ENCODE results near the gene RAMP1.
"Not testable (repeated sequence)": the region's sequence is repeated elsewhere in the genome, so short reads cannot be mapped to it uniquely, and the experiment has no call there.

RAMP1 gene

DNA sequence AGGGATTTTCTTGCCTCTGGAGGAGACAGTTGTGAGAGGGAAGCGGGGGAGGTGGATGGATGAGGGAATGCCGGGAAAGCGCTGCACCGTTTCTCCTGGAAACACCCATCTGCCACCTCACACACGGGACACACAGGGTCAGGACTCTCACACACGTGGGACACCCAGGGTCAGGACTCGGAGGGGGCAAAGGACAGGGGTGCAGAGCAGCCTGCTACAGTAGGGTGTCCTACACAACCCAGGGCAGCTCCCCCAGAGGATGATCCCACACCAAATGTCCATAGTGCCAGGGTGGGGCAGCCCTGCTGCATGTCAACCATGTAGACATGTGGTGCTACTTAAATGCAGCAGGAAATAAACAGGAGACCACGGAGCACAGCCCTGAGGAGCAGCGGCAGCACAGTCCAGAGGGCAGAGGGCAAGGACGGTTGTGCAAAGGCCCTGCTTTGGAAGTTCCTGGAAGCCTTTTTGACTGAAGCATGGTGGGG, 5.1 kb downstream of the RAMP1 start:
- TF ChIP-seq, protein P1, sequence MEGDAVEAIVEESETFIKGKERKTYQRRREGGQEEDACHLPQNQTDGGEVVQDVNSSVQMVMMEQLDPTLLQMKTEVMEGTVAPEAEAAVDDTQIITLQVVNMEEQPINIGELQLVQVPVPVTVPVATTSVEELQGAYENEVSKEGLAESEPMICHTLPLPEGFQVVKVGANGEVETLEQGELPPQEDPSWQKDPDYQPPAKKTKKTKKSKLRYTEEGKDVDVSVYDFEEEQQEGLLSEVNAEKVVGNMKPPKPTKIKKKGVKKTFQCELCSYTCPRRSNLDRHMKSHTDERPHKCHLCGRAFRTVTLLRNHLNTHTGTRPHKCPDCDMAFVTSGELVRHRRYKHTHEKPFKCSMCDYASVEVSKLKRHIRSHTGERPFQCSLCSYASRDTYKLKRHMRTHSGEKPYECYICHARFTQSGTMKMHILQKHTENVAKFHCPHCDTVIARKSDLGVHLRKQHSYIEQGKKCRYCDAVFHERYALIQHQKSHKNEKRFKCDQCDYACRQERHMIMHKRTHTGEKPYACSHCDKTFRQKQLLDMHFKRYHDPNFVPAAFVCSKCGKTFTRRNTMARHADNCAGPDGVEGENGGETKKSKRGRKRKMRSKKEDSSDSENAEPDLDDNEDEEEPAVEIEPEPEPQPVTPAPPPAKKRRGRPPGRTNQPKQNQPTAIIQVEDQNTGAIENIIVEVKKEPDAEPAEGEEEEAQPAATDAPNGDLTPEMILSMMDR (IDR thresholded peaks at IDR 0.05; ENCODE audit: low read depth, low read length): no peak
- H3K27ac ChIP-seq: no peak overlapping the region

DNA sequence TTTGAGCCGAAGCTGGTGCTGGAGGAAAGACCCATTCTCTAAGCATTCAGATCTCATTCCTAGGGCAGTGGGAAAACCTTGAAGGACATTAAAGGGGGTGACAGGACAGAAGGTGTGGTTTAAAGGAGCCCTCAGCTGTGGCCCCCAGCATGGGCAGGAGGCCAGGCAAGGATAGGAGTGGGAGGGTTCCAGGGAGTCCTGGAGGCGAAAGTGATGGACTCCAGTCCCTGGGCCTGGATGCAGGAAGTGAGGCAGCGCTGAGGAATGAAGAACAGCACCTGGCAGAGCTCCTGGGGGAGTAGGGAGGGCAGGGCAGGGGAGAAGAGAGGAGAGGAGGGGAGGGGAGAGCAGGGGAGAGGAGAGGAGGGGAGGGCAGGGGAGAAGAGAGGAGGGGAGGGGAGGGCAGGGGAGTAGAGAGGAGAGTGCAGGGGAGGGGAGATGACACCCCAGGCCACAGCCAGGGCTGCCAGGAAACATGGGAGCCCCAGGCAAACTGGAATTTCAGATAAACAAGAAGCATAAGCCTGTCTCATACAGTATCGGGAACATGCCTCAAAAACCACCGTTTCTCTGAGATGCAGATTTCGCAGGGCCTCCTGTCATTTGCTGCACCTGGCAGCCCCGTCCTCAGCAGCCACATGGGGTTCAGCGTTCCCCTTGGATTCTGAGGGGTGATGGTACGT, 5.7 kb downstream of the RAMP1 start:
- Histone ChIP-seq H3K4me3 (ENCODE audit: low read depth, low read length) (no peak overlapping the region), H3K27me3 (ENCODE audit: insufficient read depth, low read depth, severe bottlenecking) (no peaks in the 10 kb centered on the region), H3K36me3 (no peaks in the 10 kb centered on the region), H3K9me3 (ENCODE audit: severe bottlenecking) (no peaks in the 10 kb centered on the region), H3K27ac (no peak overlapping the region)
- TF ChIP-seq, protein P1 (IDR thresholded peaks at IDR 0.05; ENCODE audit: low read depth, low read length): no peak
- DNase-seq: no peak

More for the DNA sequence above, 5.1 kb downstream of the RAMP1 start:
- Histone ChIP-seq H3K27me3 (ENCODE audit: insufficient read depth, low read depth, severe bottlenecking) (no peaks in the 10 kb centered on the region), H3K36me3 (no peaks in the 10 kb centered on the region), H3K9me3 (ENCODE audit: severe bottlenecking) (no peaks in the 10 kb centered on the region), H3K4me3 (ENCODE audit: low read depth, low read length) (no peak overlapping the region)
- DNase-seq: peak; percentile 45

DNA sequence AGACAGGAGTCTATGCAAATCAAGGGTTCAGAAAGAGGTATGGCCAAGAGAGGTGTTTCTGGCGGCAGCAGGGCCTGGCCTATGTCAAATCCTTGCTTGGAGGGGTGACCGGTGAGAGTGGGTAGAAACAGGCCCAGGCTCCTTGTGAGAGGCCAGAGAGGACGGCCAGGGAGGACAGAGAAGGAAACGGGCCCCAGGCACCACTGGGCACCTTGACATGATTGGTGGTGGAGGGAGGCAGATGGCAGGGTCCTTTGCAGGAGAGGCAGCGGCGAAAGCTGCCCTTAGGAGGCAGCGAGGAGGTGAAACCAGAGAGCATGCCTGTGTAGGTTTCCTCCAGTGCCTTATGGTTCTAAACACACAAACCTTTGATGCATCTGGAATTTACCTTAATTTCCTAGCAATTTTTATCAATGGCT, 6.2 kb downstream of the RAMP1 start:
- no peaks in the 10 kb centered on the region for H3K27me3 ChIP-seq (ENCODE audit: insufficient read depth, low read depth, severe bottlenecking)
- H3K9me3 ChIP-seq (ENCODE audit: severe bottlenecking): no peaks in the 10 kb centered on the region
- no peak for DNase-seq
- TF ChIP-seq, protein P1 (IDR thresholded peaks at IDR 0.05; ENCODE audit: low read depth, low read length): peak; percentile 57
- no peaks in the 10 kb centered on the region for H3K36me3 ChIP-seq
- no peak overlapping the region for H3K27ac ChIP-seq
- H3K4me3 ChIP-seq (ENCODE audit: low read depth, low read length): no peak overlapping the region

DNA sequence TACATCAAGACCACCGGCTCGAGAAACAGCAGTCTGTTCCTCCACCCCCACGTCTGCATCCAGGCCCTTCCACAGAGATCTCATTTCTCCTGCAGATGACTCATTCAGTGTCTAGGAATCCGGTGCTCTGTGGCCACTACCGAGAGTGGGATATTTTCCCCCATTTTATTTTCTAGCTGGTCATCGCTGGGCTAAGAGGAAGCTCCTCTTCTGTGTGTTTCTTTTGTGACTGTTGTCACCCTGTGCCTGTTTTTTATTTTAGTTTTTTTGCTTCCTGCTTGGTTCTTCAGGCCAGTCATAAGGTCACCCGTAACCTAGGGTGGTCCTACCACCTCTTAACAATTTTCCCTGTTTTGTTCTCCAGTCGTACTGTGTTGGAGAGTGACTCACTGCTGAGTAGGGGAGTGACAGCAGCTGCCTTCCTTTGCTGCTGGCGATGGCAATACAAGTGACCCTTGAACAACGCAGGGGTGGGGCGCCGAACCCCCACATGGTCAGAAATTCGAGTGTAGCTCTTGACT, 6.7 kb downstream of the RAMP1 start:
- no peak overlapping the region for H3K4me3 ChIP-seq (ENCODE audit: low read depth, low read length)
- H3K27me3 ChIP-seq (ENCODE audit: insufficient read depth, low read depth, severe bottlenecking): no peaks in the 10 kb centered on the region
- no peak for DNase-seq
- H3K36me3 ChIP-seq: no peaks in the 10 kb centered on the region
- no peaks in the 10 kb centered on the region for H3K9me3 ChIP-seq (ENCODE audit: severe bottlenecking)
- TF ChIP-seq, protein P1 (IDR thresholded peaks at IDR 0.05; ENCODE audit: low read depth, low read length): no peak
- H3K27ac ChIP-seq: no peak overlapping the region

DNA sequence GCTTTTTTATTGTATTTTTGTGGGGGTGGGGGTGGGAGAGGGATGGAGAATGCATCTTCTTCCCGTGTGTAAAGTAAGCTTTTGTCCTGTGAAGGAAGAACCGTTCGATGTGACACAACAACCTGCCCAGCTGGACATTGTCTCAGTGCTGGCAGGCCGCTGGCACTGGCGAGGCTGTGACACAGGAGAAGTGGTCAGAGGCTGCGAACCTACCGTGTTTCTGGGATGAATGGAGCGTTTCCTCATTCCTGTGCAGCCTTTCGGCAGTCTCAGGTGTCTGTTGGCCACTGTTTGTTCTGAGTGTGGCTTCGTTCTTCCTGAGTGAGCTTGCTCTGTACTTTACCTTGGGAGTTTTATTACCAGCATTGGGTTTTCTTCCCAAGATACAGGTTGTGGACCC, 8.0 kb downstream of the RAMP1 start:
- no peaks in the 10 kb centered on the region for H3K9me3 ChIP-seq (ENCODE audit: severe bottlenecking)
- TF ChIP-seq, protein P1 (IDR thresholded peaks at IDR 0.05; ENCODE audit: low read depth, low read length): no peak
- H3K27ac ChIP-seq: no peak overlapping the region
- H3K36me3 ChIP-seq: no peaks in the 10 kb centered on the region
- no peaks in the 10 kb centered on the region for H3K27me3 ChIP-seq (ENCODE audit: insufficient read depth, low read depth, severe bottlenecking)
- DNase-seq: no peak
- no peak overlapping the region for H3K4me3 ChIP-seq (ENCODE audit: low read depth, low read length)

DNA sequence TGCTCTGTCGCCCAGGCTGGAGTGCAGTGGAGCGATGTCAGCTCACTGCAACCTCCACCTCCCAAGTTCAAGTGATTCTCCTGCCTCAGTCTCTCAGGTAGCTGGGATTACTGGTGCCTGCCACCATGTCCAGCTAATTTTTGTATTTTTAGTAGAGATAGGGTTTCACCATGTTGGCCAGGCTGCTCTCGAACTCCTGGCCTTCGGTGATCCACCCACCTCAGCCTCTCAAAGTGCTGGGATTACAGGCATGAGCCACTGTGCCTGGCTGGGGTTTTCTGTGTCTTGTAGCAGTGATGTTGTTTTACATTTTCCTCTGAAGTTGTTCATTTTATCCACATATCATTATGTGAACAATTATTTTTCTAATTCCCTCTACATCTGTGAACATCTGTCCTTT, 8.7 kb downstream of the RAMP1 start:
- not testable (repeated sequence) for H3K9me3 ChIP-seq (ENCODE audit: severe bottlenecking); H3K27ac ChIP-seq; H3K36me3 ChIP-seq; H3K27me3 ChIP-seq (ENCODE audit: insufficient read depth, low read depth, severe bottlenecking); DNase-seq; H3K4me3 ChIP-seq (ENCODE audit: low read depth, low read length)
